Neural progenitor cell (in vitro differentiated cells): ENCODE results near the gene STK10. TPM values are rescaled to one million over a fixed set of nuclear protein-coding genes. Genes with fewer than 3 reads are reported as not detected.

Experiments
- DNase-seq: peaks from one replicate; pipeline ENCODE4 v3.0.0-alpha.2; 2016; ENCODE audit warnings: low spot score
- H2AFZ ChIP-seq: fragments of 200-600 bp; sonication (generic); replicated peaks from 2 replicates; pipeline ENCODE4 v1.6.1; 2016; ENCODE audit warnings: antibody characterized with exemption
- H3F3A ChIP-seq: fragments of 200-600 bp; sonication (generic); 2 replicates; pipeline ENCODE4 v1.6.1; 2016; ENCODE audit warnings: antibody characterized with exemption, low read depth
- H3K27ac ChIP-seq: fragments of 200-600 bp; sonication (generic); 2 replicates; pipeline ENCODE4 v1.5.1; 2016; ENCODE audit warnings: mild to moderate bottlenecking
- H3K27me3 ChIP-seq: fragments of 200-600 bp; sonication (generic); 2 replicates; pipeline ENCODE4 v1.6.1; 2016; ENCODE audit warnings: mild to moderate bottlenecking, moderate library complexity
- H3K36me3 ChIP-seq: fragments of 200-600 bp; sonication (generic); 2 replicates; pipeline ENCODE4 v1.5.1; 2016
- H3K4me1 ChIP-seq: fragments of 200-600 bp; sonication (generic); 2 replicates; pipeline ENCODE4 v1.6.1; 2016; ENCODE audit warnings: mixed run types
- H3K4me2 ChIP-seq: fragments of 200-600 bp; sonication (generic); 2 replicates; pipeline ENCODE4 v1.6.1; 2016
- H3K4me3 ChIP-seq: fragments of 200-600 bp; sonication (generic); 2 replicates; pipeline ENCODE4 v1.5.1; 2016
- H3K79me2 ChIP-seq: fragments of 200-600 bp; sonication (generic); 2 replicates; pipeline ENCODE4 v1.6.1; 2016; ENCODE audit warnings: low read depth
- H3K9ac ChIP-seq: fragments of 200-600 bp; sonication (generic); 2 replicates; pipeline ENCODE4 v1.6.1; 2016
- H3K9me3 ChIP-seq: fragments of 200-600 bp; sonication (generic); 2 replicates; pipeline ENCODE4 v1.5.1; 2016; ENCODE audit warnings: low read depth
- H4K20me1 ChIP-seq: fragments of 200-600 bp; sonication (generic); 2 replicates; pipeline ENCODE4 v1.6.1; 2016; ENCODE audit warnings: low read depth
- H3K27ac Mint-ChIP-seq: 3 replicates; pipeline ENCODE4 v1.8.0; 2021; ENCODE audit warnings: mixed read lengths
- H3K27me3 Mint-ChIP-seq: 2 replicates; pipeline ENCODE4 v1.8.0; 2022; ENCODE audit warnings: low read depth, mild to moderate bottlenecking, inconsistent platforms, moderate library complexity, mixed read lengths; ENCODE audit not compliant: insufficient read depth
- H3K36me3 Mint-ChIP-seq: 3 replicates; pipeline ENCODE4 v1.8.0; 2021; ENCODE audit warnings: mixed read lengths
- H3K4me1 Mint-ChIP-seq: 3 replicates; pipeline ENCODE4 v1.8.0; 2021; ENCODE audit warnings: mixed read lengths
- H3K4me3 Mint-ChIP-seq: 3 replicates; pipeline ENCODE4 v1.8.0; 2021; ENCODE audit warnings: mild to moderate bottlenecking, moderate library complexity, mixed read lengths
- H3K9me3 Mint-ChIP-seq: 3 replicates; pipeline ENCODE4 v1.8.0; 2020; ENCODE audit warnings: mixed read lengths
- CTCF ChIP-seq: fragments of 200-600 bp; sonication (generic); IDR thresholded peaks from 2 replicates; pipeline ENCODE4 v1.5.1; 2017; ENCODE audit warnings: antibody characterized with exemption, mild to moderate bottlenecking
- EZH2 ChIP-seq: fragments of 200-600 bp; sonication (generic); IDR thresholded peaks from 2 replicates; pipeline ENCODE4 v1.6.1; 2017; ENCODE audit warnings: antibody characterized with exemption, mild to moderate bottlenecking, moderate library complexity
- EZH2phosphoT487 ChIP-seq: fragments of 200-600 bp; sonication (generic); IDR thresholded peaks from 2 replicates; pipeline ENCODE4 v1.6.1; 2017; ENCODE audit warnings: antibody characterized with exemption
- total RNA-seq: library from RNA; depleted of rRNA; stranded (reverse); fragments of >200 nt; gene quantifications from 2 replicates; pipeline ENCODE4 v1.2.3, GENCODE V29; 2015; ENCODE audit warnings: low replicate concordance

The STK10 gene
- total RNA-seq, 1 donor from 2014 or later = 4.4 TPM

DNA sequence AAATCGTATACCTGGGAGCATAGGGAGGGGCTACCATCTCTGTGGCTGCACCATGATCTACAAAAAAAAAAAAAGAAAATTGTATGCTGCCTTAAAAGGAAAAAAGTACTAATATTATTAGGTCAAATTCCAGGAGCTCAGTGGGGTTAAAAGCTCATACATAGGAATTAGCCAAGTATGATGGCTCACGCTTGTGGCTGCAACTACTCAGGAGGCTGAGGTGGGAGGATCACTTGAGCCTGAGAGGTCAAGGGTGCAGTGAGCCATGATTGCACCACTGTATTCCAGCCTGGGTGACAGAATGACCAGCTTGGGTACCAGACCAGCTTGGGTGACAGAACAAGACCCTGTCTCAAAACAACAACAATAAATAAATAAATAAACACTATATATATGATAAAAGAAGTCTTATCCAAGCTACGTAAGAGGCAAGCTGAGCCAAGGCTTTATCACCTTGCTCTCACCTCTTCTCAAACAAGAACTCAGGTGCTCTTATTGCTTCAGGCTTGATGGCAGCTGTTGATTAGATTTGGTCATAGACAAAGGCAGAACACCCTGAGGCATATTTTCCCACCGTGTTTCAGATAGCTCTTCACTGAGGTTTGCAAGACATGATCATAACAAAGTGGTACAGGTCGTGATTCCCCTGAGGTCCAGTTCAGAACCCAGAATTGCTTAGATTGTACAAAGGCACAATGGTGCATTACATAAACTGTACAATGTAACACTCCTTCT is 178.3 kb downstream of the STK10 start:
- H3K79me2 ChIP-seq = peaks cover 31% of the 10 kb centered on the region
- H2AFZ ChIP-seq = no peak overlapping the region
- no peaks in the 10 kb centered on the region for H3K36me3 ChIP-seq
- DNase-seq = no peak
- Mint-ChIP-seq H3K27me3 (peaks cover 2% of the 10 kb centered on the region), H3K4me3 (no peak overlapping the region), H3K9me3 (no peaks in the 10 kb centered on the region), H3K36me3 (no peaks in the 10 kb centered on the region), H3K4me1 (peaks cover 29% of the 10 kb centered on the region), H3K27ac (no peak overlapping the region)
- H3F3A ChIP-seq = peaks cover 46% of the 10 kb centered on the region
- no peak overlapping the region for H3K9ac ChIP-seq
- H3K9me3 ChIP-seq = no peaks in the 10 kb centered on the region
- no peak overlapping the region for H3K27ac ChIP-seq
- no peak overlapping the region for H3K4me3 ChIP-seq
- H3K4me1 ChIP-seq = peaks cover 18% of the 10 kb centered on the region
- H3K4me2 ChIP-seq = no peak overlapping the region
- H4K20me1 ChIP-seq = peaks cover 6% of the 10 kb centered on the region
- no peak for TF ChIP-seq EZH2phosphoT487
- TF ChIP-seq EZH2 = no peak
- no peak for TF ChIP-seq CTCF
- H3K27me3 ChIP-seq = no peaks in the 10 kb centered on the region

- H3K27me3 ChIP-seq = no peaks in the 10 kb centered on the region
- H3K36me3 ChIP-seq = no peaks in the 10 kb centered on the region
- H3K27ac ChIP-seq = no peak overlapping the region
- H4K20me1 ChIP-seq = peaks cover 16% of the 10 kb centered on the region
- Mint-ChIP-seq H3K27me3 (peaks cover 2% of the 10 kb centered on the region), H3K9me3 (no peaks in the 10 kb centered on the region), H3K4me3 (no peak overlapping the region), H3K4me1 (peaks cover 31% of the 10 kb centered on the region), H3K36me3 (no peaks in the 10 kb centered on the region), H3K27ac (no peak overlapping the region)
- H3K4me1 ChIP-seq = peaks cover 28% of the 10 kb centered on the region
- H3F3A ChIP-seq = peaks cover 49% of the 10 kb centered on the region
- H3K79me2 ChIP-seq = peaks cover 41% of the 10 kb centered on the region
- no peak for TF ChIP-seq EZH2
- no peak for TF ChIP-seq EZH2phosphoT487
- TF ChIP-seq CTCF = no peak
- H3K4me2 ChIP-seq = peak overlapping the region; percentile 79
- no peaks in the 10 kb centered on the region for H3K9me3 ChIP-seq
- H2AFZ ChIP-seq = no peak overlapping the region
- no peak overlapping the region for H3K4me3 ChIP-seq
- no peak overlapping the region for H3K9ac ChIP-seq
- DNase-seq = peak; percentile 22
These were observed 179.3 kb downstream of the STK10 start for GRCh38 chr5:172008689-172009141.

DNA sequence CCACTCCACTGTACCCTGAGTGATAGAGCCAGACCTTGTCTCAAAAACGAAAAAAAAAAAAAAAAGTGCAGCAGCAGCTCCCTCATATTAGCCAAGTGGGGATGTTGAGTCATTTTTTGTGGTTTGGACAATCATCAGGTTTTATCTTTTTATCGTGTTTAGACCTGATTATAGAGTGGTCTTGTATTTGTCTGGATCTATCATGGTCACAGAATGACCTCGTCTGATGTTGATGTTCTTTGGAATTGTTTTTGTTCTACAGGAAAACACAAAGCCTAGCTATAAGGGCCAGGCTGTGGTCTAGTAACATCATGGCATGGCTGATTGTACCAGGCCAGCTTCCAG is 179.9 kb downstream of the STK10 start:
- peaks cover 55% of the 10 kb centered on the region for H3F3A ChIP-seq
- no peak for TF ChIP-seq CTCF
- TF ChIP-seq EZH2 = no peak
- no peak for TF ChIP-seq EZH2phosphoT487
- peaks cover 2% of the 10 kb centered on the region for H3K27me3 Mint-ChIP-seq
- H3K36me3 Mint-ChIP-seq = no peaks in the 10 kb centered on the region
- no peaks in the 10 kb centered on the region for H3K9me3 Mint-ChIP-seq
- peak overlapping the region; percentile 96 for H3K4me3 Mint-ChIP-seq
- H3K27me3 ChIP-seq = no peaks in the 10 kb centered on the region
- H3K36me3 ChIP-seq = no peaks in the 10 kb centered on the region
- H3K4me1 Mint-ChIP-seq = peaks cover 37% of the 10 kb centered on the region
- no peak for DNase-seq
- no peak overlapping the region for H3K27ac ChIP-seq
- H3K4me2 ChIP-seq = peak overlapping the region; percentile 79
- no peak overlapping the region for H3K27ac Mint-ChIP-seq
- no peak overlapping the region for H3K9ac ChIP-seq
- peak overlapping the region; percentile 96 for H3K4me3 ChIP-seq
- H4K20me1 ChIP-seq = peaks cover 23% of the 10 kb centered on the region
- no peaks in the 10 kb centered on the region for H3K9me3 ChIP-seq
- H2AFZ ChIP-seq = no peak overlapping the region
- peaks cover 48% of the 10 kb centered on the region for H3K79me2 ChIP-seq
- peaks cover 32% of the 10 kb centered on the region for H3K4me1 ChIP-seq
